ENCODE results near the gene PAK1.

Gene PAK1

DNA sequence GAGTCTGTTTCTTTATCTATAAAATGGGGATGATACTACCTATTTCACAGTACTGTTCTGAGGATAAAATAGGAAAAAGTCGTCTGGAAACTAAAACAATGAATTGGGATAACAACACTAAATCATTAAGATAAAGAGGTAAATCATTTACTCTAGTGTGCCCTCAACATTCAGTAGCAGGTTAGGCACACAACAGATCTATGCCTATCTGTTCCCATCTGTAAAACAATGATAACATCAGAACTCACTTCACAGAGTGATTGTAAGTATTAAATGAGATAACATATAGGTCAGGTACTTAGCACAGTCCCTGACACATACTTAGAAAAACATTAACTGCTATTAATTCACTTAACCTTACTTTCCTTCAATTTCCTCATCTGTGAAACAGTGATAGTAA lies 36.9 kb downstream of the PAK1 start:
- no peak for DNase-seq

DNA sequence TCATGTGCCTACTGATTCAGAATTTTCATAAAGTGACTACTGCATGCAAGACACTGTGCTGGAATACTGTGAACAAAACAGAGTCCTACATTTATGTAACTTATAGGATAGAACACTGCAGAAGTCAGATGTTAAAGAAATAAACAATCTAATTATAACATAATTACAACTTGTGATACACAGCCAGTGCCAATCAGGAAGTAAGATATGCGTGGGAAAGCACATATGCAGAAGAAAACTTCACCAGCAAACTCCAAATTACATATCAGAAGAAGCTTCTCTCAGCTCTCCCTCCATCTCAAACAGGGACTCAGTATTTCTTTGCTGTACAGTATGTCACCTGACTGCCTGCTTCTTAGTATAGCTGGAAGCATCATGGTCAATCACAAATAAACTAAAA lies 37.4 kb downstream of the PAK1 start:
- no peak for DNase-seq

DNA sequence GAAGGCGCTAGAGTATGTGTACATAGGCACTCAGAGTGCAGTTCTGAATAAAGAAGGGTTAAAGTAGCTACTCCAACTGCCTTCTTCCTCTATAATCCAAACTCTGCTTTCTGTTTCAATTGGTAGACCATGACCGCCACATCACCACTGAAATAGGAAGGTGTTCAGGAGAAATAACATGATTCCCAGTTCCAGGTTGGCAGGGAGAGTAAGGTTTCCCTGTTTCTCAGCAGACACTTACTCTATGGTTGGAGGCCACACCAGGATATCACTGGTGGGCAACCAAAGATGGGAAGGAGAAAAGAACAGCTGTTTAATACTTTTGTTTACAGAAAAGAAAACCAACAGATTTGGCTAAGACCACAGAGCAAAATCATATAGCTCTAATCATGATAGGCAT lies 37.9 kb downstream of the PAK1 start:
- no peak for DNase-seq

DNA sequence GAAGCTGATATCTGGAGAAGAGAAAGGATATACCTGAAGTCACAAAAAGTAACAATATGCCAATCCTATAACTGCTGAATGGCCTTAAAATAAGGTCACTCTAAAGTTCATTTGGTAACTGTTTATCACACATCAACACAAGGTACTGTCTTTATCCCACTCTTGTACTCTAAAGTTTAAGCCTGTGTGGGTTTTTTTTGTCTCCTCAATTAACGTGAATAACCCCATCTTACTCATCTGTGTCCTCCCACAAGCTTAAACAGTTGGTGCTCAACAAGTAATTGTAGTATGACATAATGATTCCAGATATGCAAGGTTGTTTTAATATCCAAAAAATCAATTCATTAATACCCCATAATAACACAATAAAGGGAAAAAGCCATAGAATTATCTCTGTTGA lies 42.1 kb downstream of the PAK1 start:
- no peak for DNase-seq

DNA sequence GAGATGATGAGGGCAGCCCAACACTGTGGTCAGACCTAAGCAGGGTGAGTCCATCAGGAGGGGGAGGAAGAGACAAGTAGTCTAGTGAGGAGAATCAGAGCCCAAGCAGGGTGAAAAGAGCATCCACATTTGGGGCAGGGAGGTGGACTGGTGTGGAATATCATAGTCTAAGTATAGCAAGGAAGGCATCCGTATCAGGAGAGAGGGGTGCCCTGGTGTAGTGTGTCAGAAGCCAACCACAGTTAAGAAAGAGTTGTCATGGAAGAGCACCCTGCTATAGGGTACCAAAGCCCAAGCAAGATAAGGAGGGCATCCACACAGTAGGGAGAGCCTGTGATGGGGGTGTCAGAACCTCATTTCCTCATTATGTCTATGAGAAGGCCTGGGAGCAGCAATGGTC lies 45.3 kb downstream of the PAK1 start:
- DNase-seq: no peak

DNA sequence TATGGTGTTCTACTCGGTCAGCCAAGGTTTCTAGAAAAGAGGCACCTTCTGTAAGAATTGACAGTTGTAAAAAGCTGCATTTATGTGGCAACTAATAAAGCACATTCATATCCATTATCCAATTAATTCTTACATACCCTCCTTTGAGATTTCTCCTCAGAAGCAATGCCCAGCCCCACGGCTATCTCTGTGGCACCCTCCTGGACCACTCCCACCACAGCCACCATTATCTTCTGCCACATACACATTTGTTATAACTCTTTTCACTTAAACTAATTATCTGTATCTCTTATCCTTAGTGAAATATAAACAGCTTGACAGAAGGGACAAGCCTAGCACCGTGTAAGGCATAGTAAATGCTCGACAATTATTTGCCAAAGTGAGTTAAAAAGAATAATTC lies 48.5 kb downstream of the PAK1 start:
- no peak for DNase-seq

DNA sequence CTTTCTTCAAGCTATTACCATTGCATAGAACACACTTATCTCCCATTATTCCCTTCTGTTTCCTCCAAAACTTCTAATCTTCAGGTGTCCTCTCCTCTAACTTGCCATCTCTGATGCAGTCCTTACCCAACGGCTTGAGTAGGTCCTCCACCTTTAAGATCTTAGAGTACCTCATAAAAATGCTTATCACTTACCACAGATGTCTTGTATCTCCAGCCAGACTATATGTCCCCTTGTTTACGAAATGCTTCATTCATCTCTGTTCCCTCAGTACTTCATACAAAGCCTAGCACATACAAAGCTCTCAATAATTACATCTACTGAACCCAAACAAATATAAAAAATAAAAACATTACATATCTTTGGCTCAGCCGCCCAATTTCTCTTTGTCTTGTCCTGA lies 49.2 kb downstream of the PAK1 start:
- DNase-seq: no peak

DNA sequence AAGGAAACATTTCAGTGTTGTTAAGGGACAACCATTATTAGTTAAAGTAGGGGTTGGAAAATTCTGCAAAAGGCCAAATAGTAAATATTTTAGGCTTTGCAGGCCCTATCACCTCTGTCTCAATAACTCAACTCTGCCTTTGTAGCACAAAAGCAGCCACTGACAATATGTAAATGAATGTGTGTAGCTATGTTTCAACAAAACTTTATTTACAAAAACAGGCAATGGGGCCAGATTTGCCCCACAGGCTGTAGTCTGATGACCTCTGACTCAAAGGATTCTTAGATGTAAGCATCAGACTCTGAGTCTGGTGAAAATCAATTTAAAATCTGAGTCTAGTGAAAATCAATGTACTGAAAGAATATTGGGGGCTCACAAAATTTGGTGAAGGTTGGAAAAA lies 50.3 kb downstream of the PAK1 start:
- DNase-seq: no peak

DNA sequence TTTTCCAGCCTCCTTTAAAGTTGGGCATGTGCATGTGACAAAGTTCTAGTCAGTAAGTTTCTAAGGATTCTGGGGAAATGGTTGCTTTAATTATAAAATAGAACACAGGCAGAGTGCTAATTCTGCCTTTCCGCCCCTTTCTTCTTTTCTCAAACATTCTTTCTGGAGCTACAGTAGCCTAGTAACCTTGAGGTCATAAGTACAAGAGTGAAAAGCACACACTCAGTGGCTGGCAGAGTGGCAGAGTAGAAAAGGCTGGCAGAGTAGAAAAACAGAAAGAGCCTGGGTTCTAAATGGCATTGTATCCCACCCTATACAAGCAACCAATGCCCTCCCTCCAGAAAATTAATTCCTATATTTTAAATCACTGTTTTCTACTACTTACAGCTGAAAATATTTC lies 51.2 kb downstream of the PAK1 start:
- DNase-seq: no peak

DNA sequence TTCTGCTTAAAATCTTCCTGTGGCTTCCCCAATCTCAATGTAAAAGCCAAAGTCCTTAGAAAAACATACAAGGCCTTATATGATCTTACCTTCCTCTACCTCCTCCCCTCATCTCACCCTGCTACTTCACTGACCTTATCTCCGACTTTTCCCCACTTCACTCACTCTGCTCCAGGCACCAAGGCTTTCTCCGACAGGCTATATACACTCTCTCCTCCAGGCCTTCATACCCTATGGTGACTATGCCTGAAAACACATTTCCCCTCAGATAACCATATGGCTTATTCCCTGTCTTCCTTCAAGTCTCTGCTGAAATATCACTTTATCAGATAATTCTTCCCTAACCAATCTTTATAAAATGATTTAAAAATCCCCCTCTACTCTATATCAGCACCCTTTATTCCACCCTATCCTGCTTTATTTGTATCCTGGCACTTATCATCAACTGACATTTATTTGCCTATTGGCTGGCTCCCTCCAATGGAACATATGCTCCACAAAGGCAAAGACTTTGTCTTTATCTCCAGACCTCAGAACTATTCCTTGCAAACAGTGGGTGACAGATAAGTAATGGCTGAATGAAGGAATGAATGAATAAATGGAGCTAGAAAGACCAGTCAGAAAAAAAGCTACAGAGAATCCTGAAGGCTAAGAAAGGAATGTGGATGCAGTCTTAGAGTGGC lies 52.7 kb downstream of the PAK1 start:
- no peak for DNase-seq

DNA sequence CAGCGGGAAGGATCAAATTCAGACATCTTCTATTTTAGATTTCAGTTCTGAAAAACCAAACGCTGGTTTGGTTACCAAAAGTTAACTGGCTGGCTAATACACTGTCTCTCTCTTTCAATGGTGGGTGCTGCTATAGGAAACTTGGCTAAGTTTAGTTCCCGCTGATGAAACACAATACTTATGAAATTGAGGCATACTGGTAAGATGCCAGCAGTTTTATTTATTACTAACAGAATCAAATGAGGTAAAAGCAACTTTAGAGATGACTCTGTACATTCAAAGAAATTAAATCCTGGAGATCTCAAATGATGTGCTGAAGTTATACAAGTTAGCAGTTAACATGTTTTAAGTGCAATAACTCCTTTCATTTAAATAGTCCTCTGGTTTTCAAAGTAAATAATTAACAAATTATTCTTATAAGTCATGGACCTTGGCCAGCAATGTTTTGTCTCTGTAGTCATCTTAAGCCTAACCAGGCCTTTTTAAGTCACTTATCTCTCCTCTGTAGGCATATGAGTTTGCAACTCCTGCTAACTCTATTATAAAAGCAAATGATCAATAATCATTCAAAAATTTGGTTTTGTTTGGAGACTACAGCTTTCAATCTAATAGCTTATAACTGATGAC lies 54.8 kb downstream of the PAK1 start:
- no peak for DNase-seq

DNA sequence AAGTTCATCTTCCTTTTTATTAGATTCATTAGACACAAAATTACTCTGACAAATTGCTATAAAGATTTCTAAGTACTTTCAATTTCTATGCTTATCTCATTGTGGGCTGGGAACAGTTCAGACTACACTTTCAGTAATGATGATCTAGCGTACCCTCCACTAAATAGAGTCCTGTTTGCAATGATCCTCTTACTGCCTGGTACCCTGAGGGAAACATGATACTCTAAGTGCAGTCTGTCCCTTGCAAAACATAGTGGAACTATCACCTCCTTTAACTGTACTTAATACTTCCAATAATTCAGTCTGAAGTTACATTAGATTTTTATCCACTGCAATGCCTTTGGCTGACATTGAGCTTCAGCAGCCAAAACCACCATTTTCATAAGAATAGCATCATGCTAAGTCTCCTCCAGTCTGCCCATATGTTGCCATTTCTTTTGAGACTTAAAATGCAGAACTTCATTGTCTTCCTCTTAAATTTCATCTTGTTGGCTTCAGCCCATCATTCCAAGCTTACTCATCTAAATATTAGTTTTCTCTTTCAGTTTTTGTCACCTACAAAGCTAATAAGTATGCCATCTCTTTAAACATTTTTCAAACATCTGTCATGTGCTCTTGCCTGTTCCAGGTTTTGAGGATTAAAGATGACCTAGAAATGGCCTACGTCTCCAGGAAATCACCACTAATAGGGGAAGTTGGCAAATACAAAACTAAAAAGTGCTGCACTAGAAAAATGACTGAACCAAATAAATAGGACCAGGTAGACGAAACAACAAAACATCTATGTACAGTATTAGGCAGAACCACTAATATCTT lies 55.5 kb downstream of the PAK1 start:
- DNase-seq: no peak

DNA sequence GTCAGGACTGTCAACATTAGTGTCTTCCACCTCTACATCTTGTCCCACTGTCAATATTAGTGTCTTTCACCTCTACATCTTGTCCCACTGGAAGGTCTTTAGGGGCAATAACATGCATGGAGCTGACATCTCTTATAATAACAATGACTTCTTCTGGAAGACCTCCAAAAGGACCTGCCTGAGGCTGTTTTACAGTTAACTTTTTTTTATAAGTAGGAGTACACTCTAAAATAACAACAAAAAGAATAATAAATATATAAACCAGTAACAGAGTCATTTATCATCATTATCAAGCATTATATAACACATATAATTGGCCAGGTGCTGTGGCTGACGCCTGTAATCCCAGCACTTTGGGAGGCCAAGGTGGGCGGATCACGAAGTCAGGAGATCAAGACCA lies 57.5 kb downstream of the PAK1 start:
- DNase-seq: no peak

DNA sequence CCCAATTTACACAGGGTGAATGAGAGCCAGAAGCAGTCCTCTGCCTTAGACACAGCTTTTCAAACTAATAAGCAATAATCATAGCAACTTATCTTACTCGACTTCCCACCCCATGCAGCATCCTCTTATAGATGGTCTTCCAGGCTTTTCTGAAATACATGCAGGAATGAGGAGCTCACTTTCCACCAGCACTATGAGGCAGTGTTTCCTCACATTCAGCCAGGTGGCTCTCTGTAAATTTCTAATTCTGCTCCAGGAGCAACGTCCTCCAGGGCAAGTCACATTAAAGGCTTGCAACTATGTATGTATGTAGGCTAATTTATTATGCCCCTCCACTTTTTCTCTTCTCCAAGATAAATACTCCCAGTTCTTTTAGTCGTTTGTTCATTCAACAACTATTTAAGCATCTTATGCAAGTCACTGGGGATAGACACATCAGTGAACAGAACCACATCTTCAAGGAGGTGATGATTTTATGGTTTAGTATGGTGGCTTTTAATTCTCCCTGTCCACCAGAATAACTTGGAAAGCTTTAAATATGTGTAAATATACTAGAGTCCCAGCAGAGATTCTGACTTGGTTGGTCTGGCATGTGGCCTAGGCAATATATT lies 59.9 kb downstream of the PAK1 start:
- DNase-seq: no peak

DNA sequence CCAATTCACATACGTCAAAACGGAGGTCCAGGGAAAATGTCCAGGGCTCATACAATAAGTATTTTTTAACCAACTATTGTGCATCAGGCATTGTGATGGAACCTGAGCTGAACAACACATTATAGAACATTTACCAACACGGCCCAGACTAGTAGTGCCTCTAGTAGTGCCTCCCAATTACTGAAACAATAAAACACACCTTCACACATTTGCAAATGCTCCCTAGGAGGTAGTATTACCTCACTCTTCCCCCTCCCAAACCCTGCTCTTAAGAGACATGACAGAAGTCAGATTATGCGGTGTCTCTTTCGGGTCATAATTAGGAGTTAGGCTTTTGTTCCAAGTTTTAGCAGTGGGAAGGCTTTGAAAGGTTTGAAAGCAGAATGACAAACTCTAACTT lies 61.1 kb downstream of the PAK1 start:
- peak in 1 of 56 donors; percentile 8 for DNase-seq

DNA sequence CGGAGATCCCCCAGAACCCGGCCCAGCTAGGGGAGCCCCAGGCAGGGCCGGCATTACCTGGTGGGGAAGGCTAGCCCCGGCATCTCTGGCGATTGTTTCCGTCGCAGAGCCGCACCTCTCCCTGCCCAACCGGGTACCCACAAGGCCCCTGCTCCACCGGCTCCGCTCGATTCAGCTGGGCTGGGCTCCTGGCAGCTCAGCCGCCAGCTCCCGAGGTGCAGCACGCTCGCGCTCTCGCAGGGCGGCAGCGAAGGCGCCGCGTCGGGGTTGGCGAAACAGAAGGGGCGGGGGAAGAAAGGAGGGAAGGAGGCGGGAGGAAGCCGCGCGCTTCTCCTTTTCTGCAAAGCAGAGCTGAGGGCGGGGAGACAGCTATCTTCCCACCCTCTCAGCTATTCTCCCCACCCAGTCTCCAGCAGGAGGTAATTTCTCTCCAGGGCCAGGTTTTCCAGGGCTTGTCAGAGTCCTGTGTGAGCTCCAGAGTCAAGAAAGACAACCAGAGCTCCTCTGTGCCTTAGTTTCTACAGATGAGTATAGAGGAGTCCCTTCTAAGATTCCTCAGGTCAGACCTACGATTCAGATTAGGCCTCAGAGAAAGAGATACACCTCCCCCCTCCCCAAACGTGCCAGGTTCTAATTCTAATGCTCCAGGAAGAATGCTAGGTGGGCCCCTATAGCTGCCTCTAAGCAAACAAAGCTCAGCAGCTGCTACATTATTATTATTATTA lies 62.0 kb downstream of the PAK1 start:
- DNase-seq: peak in 55 of 56 donors; percentile 17 to 90 (median 65)

DNA sequence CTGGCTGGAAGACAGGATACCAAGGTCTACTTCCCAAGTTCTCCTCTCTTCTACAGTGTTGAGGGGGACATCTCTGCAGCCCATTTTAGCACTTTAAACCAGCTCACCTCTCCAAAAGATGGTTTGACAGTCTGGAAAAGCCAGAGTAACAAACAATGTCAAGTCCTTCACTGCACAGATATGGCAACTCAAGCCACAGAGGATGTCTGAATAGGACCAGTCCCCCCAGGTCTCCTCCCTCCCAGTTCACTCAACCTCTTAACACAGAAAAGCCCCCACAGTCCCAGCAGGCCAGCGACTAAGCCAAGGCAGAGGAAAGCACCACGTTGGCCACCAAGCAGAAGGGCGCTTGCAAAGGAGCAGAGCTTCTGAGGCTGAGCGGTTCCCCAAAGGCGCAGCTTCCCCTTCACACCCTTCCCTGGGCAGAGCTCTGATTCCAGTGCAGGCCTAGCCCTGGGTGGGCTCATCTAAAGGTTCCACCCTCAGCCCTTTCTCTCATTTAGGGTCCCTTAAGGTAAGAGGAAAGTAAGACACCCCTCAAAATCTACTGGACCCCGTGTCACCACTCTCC lies 62.7 kb downstream of the PAK1 start:
- DNase-seq: peak in 15 of 56 donors; percentile 14 to 52 (median 37)

DNA sequence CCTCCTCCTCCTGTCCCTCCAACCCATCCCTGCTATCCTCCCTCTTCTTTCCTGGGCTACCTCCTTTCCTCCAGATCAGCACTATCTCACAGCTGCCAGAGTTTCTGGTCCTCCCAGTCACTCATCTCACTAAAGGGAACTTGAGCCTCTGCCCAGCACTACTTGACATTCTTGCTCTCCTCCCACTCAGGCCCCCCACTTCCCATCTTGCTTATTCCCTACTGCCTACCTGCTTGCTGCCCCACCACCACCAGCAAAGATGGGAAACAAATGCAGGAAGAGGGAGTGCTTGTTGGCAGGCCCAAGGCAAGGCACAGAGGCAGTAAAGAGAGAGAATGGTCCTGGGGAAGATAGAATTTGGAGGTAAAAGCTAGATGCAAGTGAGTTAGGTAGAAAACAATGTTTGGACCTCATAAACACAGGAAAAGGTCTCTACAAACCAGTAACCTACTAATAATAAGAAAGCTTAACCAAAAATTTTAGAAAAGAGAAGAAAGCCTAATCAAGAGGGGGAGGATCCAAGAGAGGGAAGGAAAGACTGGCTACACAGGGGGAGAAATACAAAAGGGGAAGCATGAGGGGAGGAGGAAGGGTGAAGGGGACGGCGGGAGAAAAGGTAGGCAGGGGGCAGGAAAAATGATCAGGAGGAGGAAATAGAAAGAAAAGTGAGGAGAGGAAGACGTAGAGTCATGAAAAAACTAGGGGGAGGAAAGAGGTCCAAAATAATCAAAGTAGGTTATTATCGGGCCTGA lies 63.6 kb downstream of the PAK1 start:
- no peak for DNase-seq

DNA sequence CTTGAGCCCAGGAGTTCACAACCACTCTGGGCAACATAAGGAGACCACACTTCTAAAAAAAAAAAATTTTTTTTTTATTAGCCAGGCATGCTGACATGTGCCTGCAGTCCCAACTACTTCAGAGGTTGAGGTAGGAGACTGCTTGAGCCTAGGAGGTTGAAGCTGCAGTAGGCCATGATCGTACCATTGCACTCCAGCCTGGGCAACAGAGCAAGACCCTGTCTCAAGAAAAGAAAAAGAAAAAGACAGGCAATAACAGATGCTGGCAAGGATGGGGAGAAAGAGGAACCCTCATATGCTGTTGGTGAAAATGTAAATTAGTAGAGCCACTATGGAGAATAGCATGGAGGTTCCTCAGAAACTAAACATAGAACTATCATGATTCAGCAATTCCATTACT lies 64.8 kb downstream of the PAK1 start:
- no peak for DNase-seq

DNA sequence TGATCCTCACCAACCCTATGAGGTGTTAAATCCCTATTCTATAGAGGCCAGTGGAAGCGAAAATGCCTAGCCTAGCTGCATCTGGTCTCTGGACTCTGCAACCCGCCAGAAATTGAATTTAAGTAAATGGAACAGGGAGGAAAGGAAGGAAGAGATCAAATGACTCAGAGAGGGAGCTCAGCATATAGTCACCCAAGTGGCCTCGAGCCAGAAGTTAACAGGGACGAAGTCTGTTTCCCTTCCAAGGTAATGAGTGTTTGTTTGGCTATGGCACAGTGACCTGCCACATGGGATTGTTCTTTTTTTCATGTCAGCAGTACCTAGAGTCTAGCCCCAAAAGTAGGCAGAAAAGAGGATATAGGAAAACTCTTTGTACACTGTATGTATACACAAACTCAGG lies 66.3 kb downstream of the PAK1 start:
- DNase-seq: peak in 1 of 56 donors; percentile 6
